Thymus (tissue), 11 donors: Measurements from ENCODE around the gene UBE2G2. TPM values are rescaled to one million over a fixed set of nuclear protein-coding genes. Genes with fewer than 3 reads are reported as not detected.

Experiments used
- DNase-seq, 9 donors: peaks; one replicate each; pipeline ENCODE4 v3.0.0-alpha.2; 2013; ENCODE audit warnings: low spot score in 9 of 9, low read depth in 6 of 9, missing footprints in 1 of 9
- H3K27ac ChIP-seq, 2 donors: one replicate each; pipeline ENCODE4 v1.5.1; 2013; ENCODE audit warnings: control low read depth in 1 of 2, low read depth in 1 of 2, low read length in 1 of 2, mild to moderate bottlenecking in 1 of 2, moderate library complexity in 1 of 2
- H3K27me3 ChIP-seq, 2 donors: one replicate each; pipeline ENCODE4 v1.5.1; 2013; ENCODE audit warnings: low read length in 1 of 2; ENCODE audit not compliant: control insufficient read depth in 2 of 2, insufficient read depth in 1 of 2
- H3K36me3 ChIP-seq, 2 donors: one replicate each; pipeline ENCODE4 v1.5.1; 2013; ENCODE audit warnings: low read length in 1 of 2, mild to moderate bottlenecking in 1 of 2, moderate library complexity in 1 of 2; ENCODE audit not compliant: control insufficient read depth in 2 of 2, insufficient read depth in 2 of 2
- H3K4me1 ChIP-seq, 2 donors: one replicate each; pipeline ENCODE4 v1.5.1; 2013; ENCODE audit warnings: low read length in 2 of 2; ENCODE audit not compliant: control insufficient read depth in 2 of 2, insufficient read depth in 2 of 2
- H3K4me3 ChIP-seq, 2 donors: one replicate each; pipeline ENCODE4 v1.5.1; 2013; ENCODE audit warnings: low read length in 2 of 2, control low read depth in 1 of 2, mild to moderate bottlenecking in 1 of 2
- H3K9me3 ChIP-seq, 2 donors: one replicate each; pipeline ENCODE4 v1.5.1; 2013; ENCODE audit warnings: low read length in 1 of 2, mild to moderate bottlenecking in 1 of 2; ENCODE audit not compliant: control insufficient read depth in 2 of 2, insufficient read depth in 1 of 2
- WGBS: extraction: QIAGEN DNeasy Blood & Tissue Kit; methylation state at CpG from one replicate; pipeline ENCODE4 v1.1.7; 2013; 5-methylcytosine and 5-hydroxymethylcytosine counted together
- polyA plus RNA-seq: library from polyadenylated mRNA; stranded (reverse); fragments of 200-250 nt; gene quantifications from one replicate; pipeline ENCODE4 v1.2.3, GENCODE V29; 2013
- total RNA-seq: library from RNA; stranded (reverse); fragments of 120-200 nt; gene quantifications from one replicate; pipeline ENCODE4 v1.2.4, GENCODE V29; 2013
- donor health status: healthy.

The UBE2G2 gene
- total and polyA plus RNA-seq, 2 donors: 32.8 to 67.6 TPM

- no peaks in the 10 kb centered on the region for H3K9me3 ChIP-seq
- no peaks in the 10 kb centered on the region for H3K27me3 ChIP-seq
- H3K36me3 ChIP-seq: peaks cover 38 to 43% of the 10 kb centered on the region in 2 donors
- H3K4me1 ChIP-seq: peaks cover 4 to 6% of the 10 kb centered on the region in 2 donors
- DNase-seq: no peak
- no peak overlapping the region for H3K4me3 ChIP-seq
- no peak overlapping the region for H3K27ac ChIP-seq
- 97% methylated on average over 10 of the region's 10 CpGs for WGBS
Observed at GRCh38 chr21:44813149-44813548, 11.5 kb upstream of the UBE2G2 start.

- Histone ChIP-seq H3K27ac (no peak overlapping the region), H3K27me3 (no peaks in the 10 kb centered on the region), H3K36me3 (peaks cover 38 to 48% of the 10 kb centered on the region in 2 donors), H3K9me3 (no peaks in the 10 kb centered on the region), H3K4me1 (peaks cover 4 to 6% of the 10 kb centered on the region in 2 donors), H3K4me3 (no peak overlapping the region)
- DNase-seq: no peak
- whole genome bisulfite sequencing: 95% methylated on average over 14 of the region's 14 CpGs
Observed at GRCh38 chr21:44812640-44813039, 11.0 kb upstream of the UBE2G2 start.

GRCh38 chr21:44810779-44811178 lies 9.2 kb upstream of the UBE2G2 start:
- Histone ChIP-seq H3K36me3 (peaks cover 55 to 65% of the 10 kb centered on the region in 2 donors), H3K4me3 (no peak overlapping the region), H3K27me3 (no peaks in the 10 kb centered on the region), H3K9me3 (no peaks in the 10 kb centered on the region), H3K27ac (no peak overlapping the region), H3K4me1 (no peaks in the 10 kb centered on the region)
- 97% methylated on average over 6 of the region's 6 CpGs for WGBS
- DNase-seq: no peak

GRCh38 chr21:44805859-44806258 lies 4.2 kb upstream of the UBE2G2 start:
- Histone ChIP-seq H3K4me1 (peaks cover 7 to 8% of the 10 kb centered on the region in 2 donors), H3K27me3 (no peaks in the 10 kb centered on the region), H3K36me3 (peaks cover 49 to 55% of the 10 kb centered on the region in 2 donors), H3K9me3 (no peaks in the 10 kb centered on the region), H3K27ac (no peak overlapping the region), H3K4me3 (no peak overlapping the region)
- WGBS: 99% methylated on average over 4 of the region's 4 CpGs
- no peak for DNase-seq

- Histone ChIP-seq H3K36me3 (peaks cover 46 to 49% of the 10 kb centered on the region in 2 donors), H3K27me3 (no peaks in the 10 kb centered on the region), H3K4me3 (no peak overlapping the region), H3K4me1 (peaks cover 13 to 14% of the 10 kb centered on the region in 2 donors), H3K27ac (no peak overlapping the region), H3K9me3 (no peaks in the 10 kb centered on the region)
- WGBS: 97% methylated on average over 4 of the region's 4 CpGs
- DNase-seq: no peak
Observed at GRCh38 chr21:44805226-44805625, 3.6 kb upstream of the UBE2G2 start.

- peaks cover 18 to 19% of the 10 kb centered on the region in 2 donors for H3K4me1 ChIP-seq
- WGBS: 97% methylated on average over 6 of the region's 6 CpGs
- no peak for DNase-seq
- no peaks in the 10 kb centered on the region for H3K27me3 ChIP-seq
- H3K9me3 ChIP-seq: no peaks in the 10 kb centered on the region
- H3K36me3 ChIP-seq: peaks cover 41 to 45% of the 10 kb centered on the region in 2 donors
- H3K27ac ChIP-seq: no peak overlapping the region
- no peak overlapping the region for H3K4me3 ChIP-seq
Observed at GRCh38 chr21:44804762-44805161, 3.1 kb upstream of the UBE2G2 start.

GRCh38 chr21:44803651-44804050 lies 2.0 kb upstream of the UBE2G2 start:
- Histone ChIP-seq H3K36me3 (peaks cover 33 to 34% of the 10 kb centered on the region in 2 donors), H3K9me3 (no peaks in the 10 kb centered on the region), H3K27ac (no peak overlapping the region), H3K4me1 (peaks cover 19 to 20% of the 10 kb centered on the region in 2 donors), H3K4me3 (no peak overlapping the region), H3K27me3 (no peaks in the 10 kb centered on the region)
- DNase-seq: no peak
- WGBS: 93% methylated on average over 3 of the region's 3 CpGs

GRCh38 chr21:44802396-44803153 lies 955 bp upstream of the UBE2G2 start:
- Histone ChIP-seq H3K27ac (no peak overlapping the region), H3K4me1 (peaks cover 20 to 22% of the 10 kb centered on the region in 2 donors), H3K27me3 (no peaks in the 10 kb centered on the region), H3K4me3 (peak overlapping the region; percentile 83 to 89), H3K36me3 (peaks cover 29 to 34% of the 10 kb centered on the region in 2 donors), H3K9me3 (no peaks in the 10 kb centered on the region)
- WGBS: 32% methylated on average over 32 of the region's 32 CpGs
- DNase-seq: no peak

- Histone ChIP-seq H3K4me1 (peaks cover 20 to 22% of the 10 kb centered on the region in 2 donors), H3K27ac (peak overlapping the region in 1 of 2 donors; percentile 56), H3K9me3 (no peaks in the 10 kb centered on the region), H3K36me3 (peaks cover 18 to 28% of the 10 kb centered on the region in 2 donors), H3K27me3 (no peaks in the 10 kb centered on the region), H3K4me3 (peak overlapping the region; percentile 83 to 89)
- DNase-seq: peak in 6 of 9 donors; percentile 29 to 71 (median 36)
- 11% methylated on average over 17 of the region's 17 CpGs for WGBS
Observed at GRCh38 chr21:44800971-44801467, 601 bp downstream of the UBE2G2 start.
